Right lobe of liver (tissue), 4 donors: ENCODE measurements around the gene TENM3.

Source experiments
- POLR2A ChIP-seq: fragments of 450-650 bp; IDR thresholded peaks from one replicate; pipeline ENCODE4 v1.6.1; 2017; ENCODE audit warnings: antibody characterized with exemption, mild to moderate bottlenecking
- TF ChIP-seq, protein P1 (sequence below), 4 donors: fragments of 200-600 bp in 3 of 4; fragments of 450-650 bp in 1 of 4; IDR thresholded peaks; one replicate each; pipeline versions ENCODE4 v1.5.1 to v1.8.0; 2016 to 2022; ENCODE audit warnings: antibody characterized with exemption in 4 of 4, mild to moderate bottlenecking in 2 of 4
- donor health status: DM: no; HTN: no; CAD: no.
- donor health status: DM: no; HTN: no; CAD: no.
- donor health status: DM: no; HTN: yes; CAD: no.

DNA sequence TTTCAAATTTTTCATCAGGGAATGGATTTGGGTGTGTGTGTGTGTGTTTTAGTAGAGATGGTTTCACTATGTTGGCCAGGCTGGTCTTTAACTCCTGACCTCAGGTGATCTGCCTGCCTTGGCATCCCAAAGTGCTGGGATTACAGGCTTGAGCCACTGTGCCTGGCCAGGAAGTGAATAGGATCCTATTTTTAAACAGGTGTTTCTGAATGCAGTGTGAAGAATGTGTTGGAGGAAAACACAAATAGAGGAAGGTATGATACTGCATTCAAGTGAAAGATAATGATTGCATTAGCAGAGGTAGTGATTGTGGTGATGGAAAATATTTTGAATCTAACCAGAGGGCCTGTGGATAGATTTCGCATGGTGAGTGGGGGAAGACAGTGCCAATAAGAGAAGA, 189.6 kb downstream of the TENM3 start:
- TF ChIP-seq, protein P1, sequence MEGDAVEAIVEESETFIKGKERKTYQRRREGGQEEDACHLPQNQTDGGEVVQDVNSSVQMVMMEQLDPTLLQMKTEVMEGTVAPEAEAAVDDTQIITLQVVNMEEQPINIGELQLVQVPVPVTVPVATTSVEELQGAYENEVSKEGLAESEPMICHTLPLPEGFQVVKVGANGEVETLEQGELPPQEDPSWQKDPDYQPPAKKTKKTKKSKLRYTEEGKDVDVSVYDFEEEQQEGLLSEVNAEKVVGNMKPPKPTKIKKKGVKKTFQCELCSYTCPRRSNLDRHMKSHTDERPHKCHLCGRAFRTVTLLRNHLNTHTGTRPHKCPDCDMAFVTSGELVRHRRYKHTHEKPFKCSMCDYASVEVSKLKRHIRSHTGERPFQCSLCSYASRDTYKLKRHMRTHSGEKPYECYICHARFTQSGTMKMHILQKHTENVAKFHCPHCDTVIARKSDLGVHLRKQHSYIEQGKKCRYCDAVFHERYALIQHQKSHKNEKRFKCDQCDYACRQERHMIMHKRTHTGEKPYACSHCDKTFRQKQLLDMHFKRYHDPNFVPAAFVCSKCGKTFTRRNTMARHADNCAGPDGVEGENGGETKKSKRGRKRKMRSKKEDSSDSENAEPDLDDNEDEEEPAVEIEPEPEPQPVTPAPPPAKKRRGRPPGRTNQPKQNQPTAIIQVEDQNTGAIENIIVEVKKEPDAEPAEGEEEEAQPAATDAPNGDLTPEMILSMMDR (IDR thresholded peaks at IDR 0.05): no peak
- TF ChIP-seq POLR2A: no peak
